Neural crest cell (in vitro differentiated cells): ENCODE data around the gene TTI1. TPM values are rescaled to one million over a fixed set of nuclear protein-coding genes. Genes with fewer than 3 reads are reported as not detected.

Experiments used
- DNase-seq: peaks from one replicate; pipeline ENCODE4 v3.0.0; 2021; ENCODE audit warnings: low read depth, mixed read lengths, low spot score
- H3K27ac Mint-ChIP-seq: one replicate; pipeline ENCODE4 v1.8.0; 2021; ENCODE audit warnings: mild to moderate bottlenecking, mixed read lengths; ENCODE audit not compliant: unreplicated experiment
- H3K27me3 Mint-ChIP-seq: 2 replicates; pipeline ENCODE4 v1.8.0; 2021; ENCODE audit warnings: low read depth, mild to moderate bottlenecking, mixed read lengths
- H3K36me3 Mint-ChIP-seq: 2 replicates; pipeline ENCODE4 v1.8.0; 2021; ENCODE audit warnings: low read depth, mild to moderate bottlenecking, mixed read lengths
- H3K4me1 Mint-ChIP-seq: 2 replicates; pipeline ENCODE4 v1.8.0; 2021; ENCODE audit warnings: mixed read lengths
- H3K4me3 Mint-ChIP-seq: one replicate; pipeline ENCODE4 v1.8.0; 2021; ENCODE audit warnings: mild to moderate bottlenecking, mixed read lengths
- H3K9me3 Mint-ChIP-seq: 2 replicates; pipeline ENCODE4 v1.8.0; 2021; ENCODE audit warnings: mixed read lengths
- total RNA-seq: library from RNA; stranded (reverse); gene quantifications from 2 replicates; pipeline ENCODE4 v1.2.1, GENCODE V29; 2021
- TF ChIP-seq, protein P1 (sequence below): fragments of 200-600 bp; sonication (generic); conservative IDR thresholded peaks from 2 replicates; pipeline ENCODE4 v1.5.0; 2021; ENCODE audit warnings: antibody characterized with exemption, mild to moderate bottlenecking

The TTI1 gene
- total RNA-seq, 1 donor from 2014 or later = 52.9 TPM

GRCh38 chr20:37936041-37936440 lies 97.2 kb downstream of the TTI1 start:
- TF ChIP-seq, protein P1, sequence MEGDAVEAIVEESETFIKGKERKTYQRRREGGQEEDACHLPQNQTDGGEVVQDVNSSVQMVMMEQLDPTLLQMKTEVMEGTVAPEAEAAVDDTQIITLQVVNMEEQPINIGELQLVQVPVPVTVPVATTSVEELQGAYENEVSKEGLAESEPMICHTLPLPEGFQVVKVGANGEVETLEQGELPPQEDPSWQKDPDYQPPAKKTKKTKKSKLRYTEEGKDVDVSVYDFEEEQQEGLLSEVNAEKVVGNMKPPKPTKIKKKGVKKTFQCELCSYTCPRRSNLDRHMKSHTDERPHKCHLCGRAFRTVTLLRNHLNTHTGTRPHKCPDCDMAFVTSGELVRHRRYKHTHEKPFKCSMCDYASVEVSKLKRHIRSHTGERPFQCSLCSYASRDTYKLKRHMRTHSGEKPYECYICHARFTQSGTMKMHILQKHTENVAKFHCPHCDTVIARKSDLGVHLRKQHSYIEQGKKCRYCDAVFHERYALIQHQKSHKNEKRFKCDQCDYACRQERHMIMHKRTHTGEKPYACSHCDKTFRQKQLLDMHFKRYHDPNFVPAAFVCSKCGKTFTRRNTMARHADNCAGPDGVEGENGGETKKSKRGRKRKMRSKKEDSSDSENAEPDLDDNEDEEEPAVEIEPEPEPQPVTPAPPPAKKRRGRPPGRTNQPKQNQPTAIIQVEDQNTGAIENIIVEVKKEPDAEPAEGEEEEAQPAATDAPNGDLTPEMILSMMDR = no peak
- DNase-seq = no peak
- H3K27me3 Mint-ChIP-seq = no peaks in the 10 kb centered on the region
- no peaks in the 10 kb centered on the region for H3K9me3 Mint-ChIP-seq
- no peak overlapping the region for H3K4me3 Mint-ChIP-seq
- no peaks in the 10 kb centered on the region for H3K36me3 Mint-ChIP-seq
- peaks cover 7% of the 10 kb centered on the region for H3K4me1 Mint-ChIP-seq
- H3K27ac Mint-ChIP-seq = no peak overlapping the region

GRCh38 chr20:37935435-37935834 lies 97.8 kb downstream of the TTI1 start:
- H3K27ac Mint-ChIP-seq = no peak overlapping the region
- no peak overlapping the region for H3K4me3 Mint-ChIP-seq
- peaks cover under 1% of the 10 kb centered on the region for H3K4me1 Mint-ChIP-seq
- no peaks in the 10 kb centered on the region for H3K36me3 Mint-ChIP-seq
- no peaks in the 10 kb centered on the region for H3K27me3 Mint-ChIP-seq
- H3K9me3 Mint-ChIP-seq = no peaks in the 10 kb centered on the region
- TF ChIP-seq, protein P1 = no peak
- no peak for DNase-seq

GRCh38 chr20:37934634-37935375 lies 98.5 kb downstream of the TTI1 start:
- TF ChIP-seq, protein P1 = no peak
- no peaks in the 10 kb centered on the region for H3K27me3 Mint-ChIP-seq
- no peaks in the 10 kb centered on the region for H3K9me3 Mint-ChIP-seq
- no peak overlapping the region for H3K27ac Mint-ChIP-seq
- no peak for DNase-seq
- H3K4me3 Mint-ChIP-seq = no peak overlapping the region
- H3K4me1 Mint-ChIP-seq = no peaks in the 10 kb centered on the region
- H3K36me3 Mint-ChIP-seq = no peaks in the 10 kb centered on the region

GRCh38 chr20:37933786-37934633 lies 99.2 kb downstream of the TTI1 start:
- Mint-ChIP-seq H3K27ac (no peak overlapping the region), H3K27me3 (no peaks in the 10 kb centered on the region), H3K9me3 (no peaks in the 10 kb centered on the region), H3K36me3 (no peaks in the 10 kb centered on the region), H3K4me3 (no peak overlapping the region), H3K4me1 (peaks cover 3% of the 10 kb centered on the region)
- no peak for DNase-seq
- TF ChIP-seq, protein P1 = no peak

Other genes with a start within 250 kb of the TTI1 start
- gene VSTM2L, start 130.3 kb downstream of the TTI1 start, total RNA-seq = 7.3 and 9.3 TPM in 2 replicates
- gene RPRD1B, start 290 bp upstream of the TTI1 start, total RNA-seq = 40.1 and 41.1 TPM in 2 replicates
- 1.2 and 1.4 TPM in 2 replicates for gene TGM2, start 131.8 kb upstream of the TTI1 start, total RNA-seq
- gene KIAA1755, start 227.3 kb upstream of the TTI1 start, total RNA-seq = 8.6 and 9.5 TPM in 2 replicates